Measurements from ENCODE around the gene CTDSP2.

DNA sequence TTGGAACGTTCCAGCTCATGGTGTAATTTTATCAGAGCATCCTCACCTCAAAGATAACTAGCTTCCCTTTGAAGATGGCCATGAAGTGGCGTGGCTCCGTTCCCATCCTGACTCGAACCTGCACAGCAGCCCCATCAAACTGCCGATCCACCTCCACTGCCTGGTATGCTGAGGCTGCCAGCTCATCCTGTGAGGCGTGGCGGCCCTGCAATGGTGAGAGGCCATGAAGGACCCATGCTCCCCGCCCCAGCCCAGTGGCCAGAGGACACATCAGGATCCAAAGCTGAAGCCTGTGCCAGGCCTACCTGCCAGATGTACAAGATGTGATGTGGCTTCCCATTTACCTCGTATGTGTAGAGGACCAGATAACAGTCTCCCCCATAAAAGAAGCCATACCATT is 39.2 kb downstream of the CTDSP2 start:
- no peak for TF ChIP-seq CTCF (IDR thresholded peaks at IDR 0.05 in 2 of 3, conservative IDR thresholded peaks at IDR 0.05 in 1 of 3; ENCODE audit: borderline replicate concordance in 1 of 3, insufficient read depth in 1 of 3, low read depth in 2 of 3, low read length in 2 of 3)
- no peak for TF ChIP-seq SP1 (IDR thresholded peaks at IDR 0.05; ENCODE audit: low read depth)
- no peak for TF ChIP-seq ZNF274 (IDR thresholded peaks at IDR 0.05; ENCODE audit: low read depth, low read length)
- no peak for TF ChIP-seq POLR2AphosphoS5 (IDR thresholded peaks at IDR 0.05; ENCODE audit: low read depth, low read length)
- no peak for TF ChIP-seq JUND (IDR thresholded peaks at IDR 0.05)
- TF ChIP-seq POLR2A (IDR thresholded peaks at IDR 0.05; ENCODE audit: borderline replicate concordance, extremely low read depth, insufficient read depth, insufficient read length), result no peak

Data from HCT116 (cell line).